D341Med (cell line): ENCODE measurements around the gene EMILIN2.
"Not testable (repeated sequence)": the region's sequence is repeated elsewhere in the genome, so short reads cannot be mapped to it uniquely, and the experiment has no call there.

ENCODE experiments used
- DNase-seq: peaks from one replicate; pipeline ENCODE4 v3.0.0; 2012; ENCODE audit warnings: low spot score

EMILIN2 gene

GRCh38 chr18:2846636-2847316, at the start of gene EMILIN2:
EMILIN2 (plus strand) TSS chr18:2847006; CDS start chr18:2847189, 183 bp downstream.
- peak; percentile 83 for DNase-seq

GRCh38 chr18:2797951-2798350, 48.9 kb upstream of the EMILIN2 start:
- no peak for DNase-seq

- DNase-seq = no peak
Measured at GRCh38 chr18:2799369-2799768, 47.4 kb upstream of the EMILIN2 start.

- peak; percentile 39 for DNase-seq
Measured at GRCh38 chr18:2805970-2806943, 40.5 kb upstream of the EMILIN2 start.

GRCh38 chr18:2808640-2809039, 38.2 kb upstream of the EMILIN2 start:
- not testable (repeated sequence) for DNase-seq

GRCh38 chr18:2809666-2810183, 37.1 kb upstream of the EMILIN2 start:
- not testable (repeated sequence) for DNase-seq

- no peak for DNase-seq
Measured at GRCh38 chr18:2811416-2811815, 35.4 kb upstream of the EMILIN2 start.

- DNase-seq = no peak
Measured at GRCh38 chr18:2814928-2815327, 31.9 kb upstream of the EMILIN2 start.

GRCh38 chr18:2818281-2818680, 28.5 kb upstream of the EMILIN2 start:
- DNase-seq = no peak

GRCh38 chr18:2821695-2822094, 25.1 kb upstream of the EMILIN2 start:
- DNase-seq = no peak

- no peak for DNase-seq
Measured at GRCh38 chr18:2822213-2822921, 24.4 kb upstream of the EMILIN2 start.

- no peak for DNase-seq
Measured at GRCh38 chr18:2823202-2823601, 23.6 kb upstream of the EMILIN2 start.

GRCh38 chr18:2823966-2824365, 22.8 kb upstream of the EMILIN2 start:
- no peak for DNase-seq

GRCh38 chr18:2824865-2825264, 21.9 kb upstream of the EMILIN2 start:
- DNase-seq = no peak

GRCh38 chr18:2825613-2826175, 21.1 kb upstream of the EMILIN2 start:
- no peak for DNase-seq

GRCh38 chr18:2826581-2826980, 20.2 kb upstream of the EMILIN2 start:
- peak; percentile 56 for DNase-seq

- DNase-seq = no peak
Measured at GRCh38 chr18:2827061-2827460, 19.7 kb upstream of the EMILIN2 start.

- not testable (repeated sequence) for DNase-seq
Measured at GRCh38 chr18:2836118-2836517, 10.7 kb upstream of the EMILIN2 start.

- DNase-seq = not testable (repeated sequence)
Measured at GRCh38 chr18:2837290-2837689, 9.5 kb upstream of the EMILIN2 start.

- no peak for DNase-seq
Measured at GRCh38 chr18:2839202-2839601, 7.6 kb upstream of the EMILIN2 start.

- DNase-seq = no peak
Measured at GRCh38 chr18:2840521-2840920, 6.3 kb upstream of the EMILIN2 start.

GRCh38 chr18:2843146-2843545, 3.7 kb upstream of the EMILIN2 start:
- no peak for DNase-seq
